Right atrium auricular region (tissue), 2 donors: ENCODE results near the gene KRT10. TPM values are rescaled to one million over a fixed set of nuclear protein-coding genes. Genes with fewer than 3 reads are reported as not detected.

ENCODE experiments used
- DNase-seq: peaks from one replicate; pipeline ENCODE4 v3.0.0-alpha.2; 2019; ENCODE audit warnings: low spot score
- H3K27ac ChIP-seq, 2 donors: fragments of 200-600 bp; sonication (generic); 1 replicate in 1 of 2; 2 replicates in 1 of 2; pipeline ENCODE4 v1.5.1; 2016 to 2019
- H3K27me3 ChIP-seq, 2 donors: fragments of 200-600 bp; sonication (generic); one replicate each; pipeline versions ENCODE4 v1.5.1 to v1.6.0; 2017 to 2019
- H3K36me3 ChIP-seq: fragments of 200-600 bp; sonication (generic); one replicate; pipeline ENCODE4 v1.5.1; 2016
- H3K4me1 ChIP-seq, 2 donors: fragments of 200-600 bp; sonication (generic); one replicate each; pipeline versions ENCODE4 v1.5.1 to v1.6.0; 2017 to 2019
- H3K4me3 ChIP-seq, 2 donors: fragments of 200-600 bp; sonication (generic); 1 replicate in 1 of 2; 2 replicates in 1 of 2; pipeline ENCODE4 v1.5.1; 2017 to 2019; ENCODE audit warnings: mild to moderate bottlenecking in 1 of 2, moderate library complexity in 1 of 2
- H3K9me3 ChIP-seq, 2 donors: fragments of 200-600 bp; sonication (generic); one replicate each; pipeline ENCODE4 v1.5.1; 2019
- total RNA-seq, 2 donors: library from RNA; depleted of rRNA; stranded (reverse); fragments of >200 nt; gene quantifications; one replicate each; pipeline ENCODE4 v1.1.0, GENCODE V29; 2016
- TF ChIP-seq, protein P1 (sequence below), 2 donors: fragments of 200-600 bp; sonication (generic); IDR thresholded peaks; one replicate each; pipeline ENCODE4 v1.5.1; 2019; ENCODE audit warnings: antibody characterized with exemption in 2 of 2

Gene KRT10
- total RNA-seq, 2 donors from 2014 or later, result 18.9 to 21.5 TPM

DNA sequence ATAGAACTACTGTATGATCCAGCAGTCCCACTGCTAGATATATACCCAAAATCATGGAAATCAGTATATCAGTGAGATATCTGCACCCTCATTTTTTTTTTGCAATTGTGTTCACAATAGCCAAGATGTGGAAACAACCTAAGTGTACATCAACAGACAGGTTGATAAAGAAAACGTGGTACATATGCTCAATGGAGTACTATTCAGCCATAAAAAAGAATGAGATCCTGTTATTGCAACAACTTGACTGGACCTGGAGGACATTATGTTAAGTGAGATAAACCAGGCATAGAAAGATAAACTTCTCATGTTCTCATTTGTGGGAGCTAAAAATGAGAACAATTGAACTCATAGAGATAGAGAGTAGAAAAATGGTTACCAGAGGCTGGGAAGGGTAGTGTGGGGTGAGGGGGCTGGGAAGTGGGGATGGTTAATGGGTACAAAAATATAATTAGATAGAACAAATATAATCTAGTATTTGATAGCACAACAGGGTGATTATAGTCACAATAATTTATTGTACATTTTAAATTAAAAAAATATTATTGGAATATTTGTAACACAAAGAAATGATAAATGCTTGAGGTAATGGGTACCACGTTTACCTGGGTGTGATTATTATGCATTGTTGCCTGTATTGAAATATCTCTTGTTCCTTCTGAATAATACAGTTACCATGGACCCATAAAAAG lies 7.8 kb upstream of the KRT10 start:
- H3K27ac ChIP-seq, result no peak overlapping the region
- peaks cover 0 to 21% of the 10 kb centered on the region in 2 donors for H3K4me1 ChIP-seq

DNA sequence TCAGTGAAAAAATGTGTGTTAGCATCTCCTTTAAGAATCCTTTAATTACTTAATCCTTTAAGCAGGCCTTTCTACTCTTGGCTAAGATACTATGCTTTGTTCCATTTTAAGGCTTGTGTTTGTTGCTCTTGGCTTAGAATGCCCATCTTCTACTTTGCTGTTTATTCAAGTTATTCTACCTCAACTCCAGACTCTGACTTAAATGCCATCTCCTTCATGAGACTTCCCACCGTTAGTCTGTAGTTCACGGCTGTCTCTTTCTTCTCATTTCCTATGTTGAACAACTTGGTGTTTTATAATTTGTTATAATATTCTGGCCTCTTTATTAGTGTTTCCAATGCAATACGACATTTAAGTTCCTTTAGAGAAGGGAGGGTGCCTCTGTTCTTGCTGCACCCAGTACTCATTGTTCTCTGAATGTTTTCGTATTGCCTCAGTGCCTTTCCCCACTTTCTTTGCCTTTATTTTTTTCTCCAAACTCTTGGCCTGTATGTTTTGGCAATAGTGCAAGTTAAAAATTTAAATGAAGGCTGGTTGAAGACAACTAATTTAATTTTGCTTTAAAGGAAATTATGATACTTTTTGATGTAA lies 6.1 kb upstream of the KRT10 start:
- peak overlapping the region; percentile 61 to 71 for H3K27ac ChIP-seq
- H3K4me1 ChIP-seq, result peaks cover 0 to 21% of the 10 kb centered on the region in 2 donors
- TF ChIP-seq, protein P1, sequence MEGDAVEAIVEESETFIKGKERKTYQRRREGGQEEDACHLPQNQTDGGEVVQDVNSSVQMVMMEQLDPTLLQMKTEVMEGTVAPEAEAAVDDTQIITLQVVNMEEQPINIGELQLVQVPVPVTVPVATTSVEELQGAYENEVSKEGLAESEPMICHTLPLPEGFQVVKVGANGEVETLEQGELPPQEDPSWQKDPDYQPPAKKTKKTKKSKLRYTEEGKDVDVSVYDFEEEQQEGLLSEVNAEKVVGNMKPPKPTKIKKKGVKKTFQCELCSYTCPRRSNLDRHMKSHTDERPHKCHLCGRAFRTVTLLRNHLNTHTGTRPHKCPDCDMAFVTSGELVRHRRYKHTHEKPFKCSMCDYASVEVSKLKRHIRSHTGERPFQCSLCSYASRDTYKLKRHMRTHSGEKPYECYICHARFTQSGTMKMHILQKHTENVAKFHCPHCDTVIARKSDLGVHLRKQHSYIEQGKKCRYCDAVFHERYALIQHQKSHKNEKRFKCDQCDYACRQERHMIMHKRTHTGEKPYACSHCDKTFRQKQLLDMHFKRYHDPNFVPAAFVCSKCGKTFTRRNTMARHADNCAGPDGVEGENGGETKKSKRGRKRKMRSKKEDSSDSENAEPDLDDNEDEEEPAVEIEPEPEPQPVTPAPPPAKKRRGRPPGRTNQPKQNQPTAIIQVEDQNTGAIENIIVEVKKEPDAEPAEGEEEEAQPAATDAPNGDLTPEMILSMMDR (IDR thresholded peaks at IDR 0.05), result no peak
- no peaks in the 10 kb centered on the region for H3K36me3 ChIP-seq
- H3K9me3 ChIP-seq, result no peaks in the 10 kb centered on the region
- H3K4me3 ChIP-seq, result no peak overlapping the region
- DNase-seq, result no peak
- H3K27me3 ChIP-seq, result no peaks in the 10 kb centered on the region

More for the DNA sequence above, 7.8 kb upstream of the KRT10 start:
- no peak for DNase-seq
- Histone ChIP-seq H3K36me3 (peaks cover 6% of the 10 kb centered on the region), H3K4me3 (no peak overlapping the region), H3K9me3 (no peaks in the 10 kb centered on the region), H3K27me3 (no peaks in the 10 kb centered on the region)
- TF ChIP-seq, protein P1 (IDR thresholded peaks at IDR 0.05), result no peak

DNA sequence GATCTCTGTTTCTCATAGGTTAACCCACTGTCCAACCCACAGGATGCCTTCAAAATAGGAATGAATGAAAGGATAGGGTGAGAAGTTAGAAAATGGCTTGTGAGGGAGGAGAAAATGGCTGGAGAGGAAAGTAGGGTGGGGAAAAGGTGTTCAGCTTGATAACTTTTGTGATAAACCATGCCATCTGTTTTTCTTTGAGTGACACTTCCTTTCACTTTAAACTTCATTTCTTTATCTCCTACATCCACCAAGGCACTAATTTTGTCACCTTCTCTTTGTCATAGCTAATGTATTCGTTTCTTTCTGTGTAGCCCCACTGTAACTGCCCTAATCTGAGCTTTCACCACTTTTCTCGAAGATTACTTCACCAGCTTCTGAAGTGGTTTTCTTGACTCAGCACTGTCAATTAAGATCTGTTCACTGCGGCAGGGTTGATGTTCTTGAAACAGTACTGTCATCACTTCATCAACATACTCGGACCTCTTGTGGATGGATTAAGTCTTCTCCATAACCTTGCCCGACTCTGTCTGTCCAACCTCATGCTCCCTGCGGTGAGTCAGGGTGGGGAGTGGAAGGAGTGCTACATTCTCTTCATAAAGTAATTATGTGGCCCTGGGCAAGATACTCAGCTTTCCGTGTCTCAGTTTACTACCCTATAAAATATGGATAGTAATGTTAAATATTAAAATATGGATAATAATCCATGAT lies 5.5 kb upstream of the KRT10 start:
- DNase-seq, result no peak
- Histone ChIP-seq H3K4me1 (peaks cover 0 to 21% of the 10 kb centered on the region in 2 donors), H3K4me3 (no peak overlapping the region), H3K36me3 (no peaks in the 10 kb centered on the region), H3K27ac (peak overlapping the region; percentile 61 to 71), H3K9me3 (no peaks in the 10 kb centered on the region), H3K27me3 (no peaks in the 10 kb centered on the region)
- TF ChIP-seq, protein P1 (IDR thresholded peaks at IDR 0.05), result no peak

DNA sequence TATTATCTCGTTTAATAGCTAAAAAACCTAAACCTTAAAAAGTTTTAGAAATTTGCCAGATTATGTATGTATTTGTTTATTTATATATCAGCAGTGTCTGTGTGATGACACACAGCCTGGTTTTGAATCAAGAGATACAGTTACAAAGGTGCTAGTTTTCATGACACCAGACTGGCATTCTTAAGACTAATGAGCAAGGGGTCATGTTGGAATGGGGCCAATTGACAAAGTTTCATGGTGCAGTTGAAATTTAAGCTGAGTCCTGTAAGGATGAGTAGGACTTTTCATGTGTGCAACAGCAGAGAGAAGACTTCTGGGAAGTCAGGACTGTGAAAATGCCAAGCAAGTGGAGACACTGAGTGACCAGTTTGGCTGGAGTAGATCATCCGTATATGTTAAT lies 3.2 kb upstream of the KRT10 start:
- H3K36me3 ChIP-seq, result no peaks in the 10 kb centered on the region
- peaks cover 0 to 16% of the 10 kb centered on the region in 2 donors for H3K4me1 ChIP-seq
- H3K4me3 ChIP-seq, result no peak overlapping the region
- no peak overlapping the region for H3K27ac ChIP-seq
- no peaks in the 10 kb centered on the region for H3K9me3 ChIP-seq
- DNase-seq, result no peak
- no peaks in the 10 kb centered on the region for H3K27me3 ChIP-seq
- TF ChIP-seq, protein P1 (IDR thresholded peaks at IDR 0.05), result no peak

DNA sequence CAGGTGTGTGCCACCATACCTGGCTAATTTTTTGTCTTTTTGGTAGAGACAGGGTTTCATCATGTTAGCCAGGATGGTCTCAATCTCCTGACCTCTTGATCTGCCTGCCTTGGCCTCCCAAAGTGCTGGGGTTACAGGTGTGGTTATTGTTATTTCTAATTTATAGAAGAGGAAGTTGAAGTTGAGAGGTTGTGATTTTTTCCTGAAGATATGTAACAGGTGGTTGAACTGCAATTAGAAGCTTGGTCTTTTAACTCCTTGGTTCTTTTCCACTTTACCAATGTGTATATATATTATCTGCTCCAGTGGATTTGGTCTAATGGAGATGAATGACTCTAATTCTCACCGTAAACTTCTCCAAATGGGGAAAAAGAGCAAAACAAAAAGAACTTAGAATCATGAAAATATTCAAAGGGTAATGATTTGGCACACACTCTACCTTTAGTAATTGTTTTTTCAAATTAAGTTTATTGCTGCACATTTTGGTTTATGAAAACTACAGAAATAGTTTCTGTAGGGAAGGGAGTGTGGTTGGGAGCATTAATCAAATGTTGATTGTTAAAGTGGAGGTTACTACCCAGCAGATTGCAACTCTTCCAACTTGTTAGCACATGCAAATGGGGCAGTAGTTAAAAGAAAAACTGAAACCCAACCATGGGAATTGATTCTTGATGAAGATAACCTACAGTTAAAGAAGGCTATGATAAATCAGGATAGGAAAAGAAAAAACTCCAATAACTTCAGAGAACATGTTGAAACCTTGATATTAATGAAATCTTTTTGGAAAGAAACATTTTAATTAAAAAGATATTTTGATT lies 1.8 kb upstream of the KRT10 start:
- peaks cover 0 to 22% of the 10 kb centered on the region in 2 donors for H3K4me1 ChIP-seq
- H3K4me3 ChIP-seq, result no peak overlapping the region
- H3K36me3 ChIP-seq, result no peaks in the 10 kb centered on the region
- no peaks in the 10 kb centered on the region for H3K27me3 ChIP-seq
- no peaks in the 10 kb centered on the region for H3K9me3 ChIP-seq
- no peak overlapping the region for H3K27ac ChIP-seq
- no peak for DNase-seq
- TF ChIP-seq, protein P1 (IDR thresholded peaks at IDR 0.05), result no peak
